Endothelial cell (in vitro differentiated cells): Measurements from ENCODE around the gene PRSS33. TPM values are rescaled to one million over a fixed set of nuclear protein-coding genes. Genes with fewer than 3 reads are reported as not detected.

Source experiments
- DNase-seq: peaks from one replicate; pipeline ENCODE4 v3.0.0; 2021; ENCODE audit warnings: low spot score
- H3K27ac Mint-ChIP-seq: one replicate; pipeline ENCODE4 v1.8.0; 2021; ENCODE audit warnings: mixed read lengths, inconsistent platforms; ENCODE audit not compliant: unreplicated experiment
- H3K27me3 Mint-ChIP-seq: one replicate; pipeline ENCODE4 v1.8.0; 2021; ENCODE audit warnings: mild to moderate bottlenecking, moderate library complexity, mixed read lengths, inconsistent platforms; ENCODE audit not compliant: unreplicated experiment
- H3K36me3 Mint-ChIP-seq: one replicate; pipeline ENCODE4 v1.8.0; 2021; ENCODE audit warnings: mild to moderate bottlenecking, low read depth, mixed read lengths, inconsistent platforms; ENCODE audit not compliant: unreplicated experiment
- H3K4me1 Mint-ChIP-seq: one replicate; pipeline ENCODE4 v1.8.0; 2021; ENCODE audit warnings: mild to moderate bottlenecking, mixed read lengths, inconsistent platforms; ENCODE audit not compliant: unreplicated experiment
- H3K4me3 Mint-ChIP-seq: one replicate; pipeline ENCODE4 v1.8.0; 2021; ENCODE audit warnings: mild to moderate bottlenecking, mixed read lengths, inconsistent platforms; ENCODE audit not compliant: unreplicated experiment
- H3K9me3 Mint-ChIP-seq: one replicate; pipeline ENCODE4 v1.8.0; 2021; ENCODE audit warnings: mixed read lengths, inconsistent platforms; ENCODE audit not compliant: unreplicated experiment
- CTCF ChIP-seq: fragments of 200-600 bp; sonication (generic); IDR thresholded peaks from one replicate; pipeline ENCODE4 v1.5.0; 2021; ENCODE audit warnings: antibody characterized with exemption; ENCODE audit not compliant: unreplicated experiment
- total RNA-seq: library from RNA; stranded (reverse); fragmentation: NEBNext Ultra II Directional; extraction: Animal tissue kit (Norgen Biotek cat#: 25700); gene quantifications from one replicate; pipeline ENCODE4 v1.2.1, GENCODE V29; 2021; ENCODE audit not compliant: unreplicated experiment

PRSS33 gene
- total RNA-seq, 1 donor from 2014 or later: not detected

GRCh38 chr16:2749936-2750335 lies 37.4 kb downstream of the PRSS33 start:
- peaks cover 18% of the 10 kb centered on the region for H3K27me3 Mint-ChIP-seq
- no peak overlapping the region for H3K4me3 Mint-ChIP-seq
- peak overlapping the region; percentile 75 for H3K27ac Mint-ChIP-seq
- DNase-seq: no peak
- TF ChIP-seq CTCF: no peak
- peaks cover 14% of the 10 kb centered on the region for H3K36me3 Mint-ChIP-seq
- no peaks in the 10 kb centered on the region for H3K9me3 Mint-ChIP-seq
- H3K4me1 Mint-ChIP-seq: peaks cover 29% of the 10 kb centered on the region

DNA sequence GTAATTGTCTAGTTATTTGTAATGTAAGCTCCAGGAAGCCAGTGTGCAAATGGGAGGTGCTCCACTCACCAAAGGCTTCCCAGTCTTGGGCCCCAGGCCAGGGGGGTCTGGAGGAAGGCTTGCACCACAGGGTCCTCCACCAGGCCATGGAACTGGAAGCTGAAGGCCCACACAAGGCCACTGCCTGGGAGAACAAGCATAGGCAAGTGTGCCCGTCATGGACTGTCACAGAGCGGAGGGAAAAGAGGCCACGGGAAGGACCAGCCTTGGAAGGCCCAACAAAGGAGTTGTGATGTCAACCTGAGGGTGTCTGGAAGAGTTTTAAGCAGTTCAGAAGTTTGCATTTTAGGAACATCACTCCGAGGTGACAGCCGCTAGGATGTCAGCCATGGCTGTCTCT lies 37.9 kb downstream of the PRSS33 start:
- Mint-ChIP-seq H3K4me3 (no peak overlapping the region), H3K9me3 (no peaks in the 10 kb centered on the region), H3K27ac (no peak overlapping the region), H3K4me1 (peaks cover 24% of the 10 kb centered on the region), H3K27me3 (peaks cover 17% of the 10 kb centered on the region), H3K36me3 (peaks cover 14% of the 10 kb centered on the region)
- TF ChIP-seq CTCF: no peak
- DNase-seq: no peak

DNA sequence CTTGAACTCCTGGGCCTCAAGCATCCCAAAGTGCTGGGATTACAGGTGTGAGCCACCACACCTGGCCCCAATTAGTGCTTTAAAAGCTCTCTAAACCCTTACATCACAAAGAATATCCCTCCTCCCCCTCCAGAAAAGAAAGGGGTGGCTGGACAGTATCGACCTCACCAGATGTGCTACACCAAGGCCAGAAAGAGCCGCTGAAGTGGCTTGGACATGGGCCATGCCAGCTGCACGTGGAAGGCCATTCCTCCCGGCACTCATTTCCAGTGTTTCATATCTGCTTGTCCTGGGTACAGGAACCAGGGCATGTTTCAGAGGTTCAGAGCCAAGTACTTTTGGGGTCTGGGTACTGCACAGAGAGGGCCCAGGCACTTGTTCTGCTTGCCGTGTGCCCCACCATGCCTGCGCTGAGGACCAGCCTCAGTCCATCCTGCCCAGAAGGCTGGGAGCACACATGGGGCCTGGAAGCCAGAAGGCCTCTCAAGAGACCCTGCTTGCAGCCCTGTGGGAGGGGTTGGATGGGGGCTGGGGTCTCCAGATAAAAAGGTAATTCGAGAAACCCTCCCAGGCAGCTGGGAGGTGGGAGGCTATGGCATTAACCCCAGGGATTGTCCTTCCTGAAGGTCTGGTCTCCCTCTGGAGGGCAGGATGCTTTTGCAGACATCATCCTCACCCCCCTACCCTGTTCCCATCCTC lies 38.5 kb downstream of the PRSS33 start:
- Mint-ChIP-seq H3K36me3 (peaks cover 11% of the 10 kb centered on the region), H3K27ac (no peak overlapping the region), H3K9me3 (no peaks in the 10 kb centered on the region), H3K4me1 (peaks cover 19% of the 10 kb centered on the region), H3K4me3 (no peak overlapping the region), H3K27me3 (peaks cover 13% of the 10 kb centered on the region)
- DNase-seq: no peak
- no peak for TF ChIP-seq CTCF

GRCh38 chr16:2745961-2746360 lies 41.4 kb downstream of the PRSS33 start:
- no peak for DNase-seq
- Mint-ChIP-seq H3K4me1 (peaks cover 9% of the 10 kb centered on the region), H3K36me3 (peaks cover 4% of the 10 kb centered on the region), H3K9me3 (no peaks in the 10 kb centered on the region), H3K27ac (no peak overlapping the region), H3K4me3 (no peak overlapping the region), H3K27me3 (peaks cover 2% of the 10 kb centered on the region)
- no peak for TF ChIP-seq CTCF

DNA sequence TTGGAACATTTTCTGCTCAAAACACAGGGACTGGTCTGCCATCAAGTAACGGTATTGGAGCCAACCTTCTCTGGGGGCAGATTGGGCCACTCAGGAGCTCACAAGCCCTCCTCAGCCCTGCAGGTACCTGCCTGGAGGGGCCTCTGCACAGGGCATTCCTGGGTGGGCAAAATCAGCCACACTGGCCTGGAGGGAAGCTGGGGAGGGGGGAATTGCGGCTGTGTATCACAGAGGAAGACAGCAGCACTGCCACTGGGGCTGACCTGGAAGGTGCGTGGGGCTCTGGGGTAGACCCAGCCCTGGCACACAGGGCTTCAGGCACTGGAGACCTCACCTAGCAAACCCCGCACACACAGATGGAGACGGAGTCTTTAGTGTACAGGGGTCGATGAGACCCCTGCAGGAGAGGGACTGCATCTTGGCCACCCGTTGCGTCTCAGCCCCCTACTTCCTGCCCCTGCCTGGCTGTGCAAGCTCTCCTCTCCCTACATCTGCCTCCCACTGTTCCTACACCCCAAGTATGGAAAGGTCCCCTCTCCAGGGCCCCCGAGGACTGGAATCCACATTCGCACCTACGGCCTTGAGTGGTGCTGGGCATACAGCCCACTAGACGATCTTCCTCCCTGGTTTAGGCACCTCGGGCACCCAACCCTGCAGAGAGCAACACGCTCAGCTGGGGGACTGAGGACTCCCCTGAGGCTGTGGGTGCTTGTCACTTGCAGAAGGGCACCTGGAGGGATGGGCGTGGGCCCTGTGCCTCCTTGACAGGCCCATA lies 42.1 kb downstream of the PRSS33 start:
- Mint-ChIP-seq H3K36me3 (peaks cover 4% of the 10 kb centered on the region), H3K9me3 (no peaks in the 10 kb centered on the region), H3K4me1 (peaks cover 3% of the 10 kb centered on the region), H3K27me3 (peaks cover 3% of the 10 kb centered on the region), H3K27ac (no peak overlapping the region), H3K4me3 (no peak overlapping the region)
- no peak for TF ChIP-seq CTCF
- no peak for DNase-seq
